IPS-NIHi11 (cell line): Measurements from ENCODE around the gene SFR1.
"Not testable (repeated sequence)": the region's sequence is repeated elsewhere in the genome, so short reads cannot be mapped to it uniquely, and the experiment has no call there.

Experiments
- DNase-seq: peaks from one replicate; pipeline ENCODE4 v3.0.0; 2012; ENCODE audit warnings: mixed read lengths, low spot score

Gene SFR1

GRCh38 chr10:104109908-104110662, 11.9 kb upstream of the SFR1 start:
- no peak for DNase-seq

GRCh38 chr10:104113376-104113956, 8.5 kb upstream of the SFR1 start:
- DNase-seq = no peak

- DNase-seq = no peak
These were observed 4.1 kb upstream of the SFR1 start for GRCh38 chr10:104117839-104118323.

- DNase-seq = no peak
These were observed 2.0 kb upstream of the SFR1 start for GRCh38 chr10:104119996-104120395.

- no peak for DNase-seq
These were observed 1.5 kb upstream of the SFR1 start for GRCh38 chr10:104120512-104120902.

- peak; percentile 64 for DNase-seq
These were observed 977 bp upstream of the SFR1 start for GRCh38 chr10:104120903-104121484.

GRCh38 chr10:104122225-104123107, 495 bp downstream of the SFR1 start:
- no peak for DNase-seq

GRCh38 chr10:104123397-104123796, 1.4 kb downstream of the SFR1 start:
- DNase-seq = no peak

GRCh38 chr10:104127411-104127810, 5.4 kb downstream of the SFR1 start:
- DNase-seq = peak; percentile 46

- no peak for DNase-seq
These were observed 6.2 kb downstream of the SFR1 start for GRCh38 chr10:104128214-104128613.

- no peak for DNase-seq
These were observed 8.1 kb downstream of the SFR1 start for GRCh38 chr10:104130041-104130440.

GRCh38 chr10:104138131-104138530, 16.2 kb downstream of the SFR1 start:
- DNase-seq = no peak

GRCh38 chr10:104139221-104139620, 17.2 kb downstream of the SFR1 start:
- DNase-seq = no peak

GRCh38 chr10:104142081-104142480, 20.1 kb downstream of the SFR1 start:
- DNase-seq = peak; percentile 28

GRCh38 chr10:104143829-104144228, 21.9 kb downstream of the SFR1 start:
- no peak for DNase-seq

GRCh38 chr10:104144931-104145330, 23.0 kb downstream of the SFR1 start:
- DNase-seq = no peak

GRCh38 chr10:104146882-104147281, 24.9 kb downstream of the SFR1 start:
- no peak for DNase-seq

GRCh38 chr10:104150139-104150538, 28.2 kb downstream of the SFR1 start:
- DNase-seq = no peak

- DNase-seq = no peak
These were observed 29.8 kb downstream of the SFR1 start for GRCh38 chr10:104151737-104152136.

- no peak for DNase-seq
These were observed 33.6 kb downstream of the SFR1 start for GRCh38 chr10:104155591-104155990.

- no peak for DNase-seq
These were observed 48.8 kb downstream of the SFR1 start for GRCh38 chr10:104170610-104171254.

- not testable (repeated sequence) for DNase-seq
These were observed 52.2 kb downstream of the SFR1 start for GRCh38 chr10:104174136-104174535.
